BJ (cell line): ENCODE measurements around the gene HSPD1. TPM values are rescaled to one million over a fixed set of nuclear protein-coding genes. Genes with fewer than 3 reads are reported as not detected.
"Not testable (repeated sequence)": the region's sequence is repeated elsewhere in the genome, so short reads cannot be mapped to it uniquely, and the experiment has no call there.

Experiments
- CTCF ChIA-PET: fragments of 350-600 bp; formaldehyde crosslinking; extraction: SDS; loops from one replicate; lab custom pipeline; 2021; ENCODE audit warnings: antibody characterized with exemption, inconsistent platforms; lab: Yijun Ruan, JAX
- POLR2A ChIA-PET: fragments of 300-600 bp; sonication (Branson Sonifier 250); formaldehyde crosslinking; extraction: SDS; loops from one replicate; lab custom pipeline; 2021; ENCODE audit warnings: antibody characterized with exemption; lab: Charles Lee
- DNase-seq: peaks from one replicate; pipeline ENCODE4 v3.0.0-alpha.2; 2011; ENCODE audit warnings: low read depth
- H3K27me3 ChIP-seq: 2 replicates; pipeline ENCODE4 v1.6.0; 2011; ENCODE audit warnings: low read length; ENCODE audit not compliant: control insufficient read depth, insufficient read depth
- H3K36me3 ChIP-seq: 2 replicates; pipeline ENCODE4 v1.5.1; 2011; ENCODE audit warnings: low read length; ENCODE audit not compliant: control insufficient read depth, insufficient read depth
- H3K4me3 ChIP-seq: 2 replicates; pipeline ENCODE4 v1.5.1; 2011; ENCODE audit warnings: low read depth, mild to moderate bottlenecking, control low read depth, low read length
- CTCF ChIP-seq: IDR thresholded peaks from 2 replicates; pipeline ENCODE4 v1.5.1; 2011; ENCODE audit warnings: low read depth, mild to moderate bottlenecking, control low read depth, inconsistent platforms, low read length, moderate library complexity; ENCODE audit not compliant: insufficient read depth
- polyA plus RNA-seq: library from polyadenylated mRNA; depleted of rRNA; stranded (reverse); fragments of >200 nt; gene quantifications from 2 replicates; pipeline ENCODE4 v1.2.3, GENCODE V29; 2011

HSPD1 gene
- polyA plus RNA-seq, 1 experiment = 85.5 TPM

DNA sequence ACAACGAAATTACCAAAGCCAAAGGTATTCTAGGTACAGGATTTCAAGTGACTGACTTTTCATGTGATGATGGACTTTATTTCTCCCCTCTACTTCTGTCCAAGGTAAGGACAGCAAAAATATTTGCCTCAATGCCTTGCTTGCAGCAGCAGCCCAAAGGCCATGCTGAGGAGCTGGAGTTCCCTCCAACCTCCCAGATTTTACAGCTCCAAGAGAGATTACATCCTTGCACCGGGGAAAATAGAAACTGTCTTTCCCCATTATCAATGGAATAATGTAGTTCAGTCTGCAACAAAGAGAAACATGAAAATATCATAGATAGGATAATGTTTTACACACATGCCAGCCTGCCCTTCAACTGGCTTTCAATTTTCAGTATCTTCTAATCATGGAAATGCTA, 13.5 kb downstream of the HSPD1 start:
- ChIA-PET POLR2A (no interaction called here), CTCF (no interaction called here)
- H3K27me3 ChIP-seq = no peaks in the 10 kb centered on the region
- H3K4me3 ChIP-seq = no peak overlapping the region
- TF ChIP-seq CTCF = no peak
- H3K36me3 ChIP-seq = peaks cover 9% of the 10 kb centered on the region
- DNase-seq = no peak

DNA sequence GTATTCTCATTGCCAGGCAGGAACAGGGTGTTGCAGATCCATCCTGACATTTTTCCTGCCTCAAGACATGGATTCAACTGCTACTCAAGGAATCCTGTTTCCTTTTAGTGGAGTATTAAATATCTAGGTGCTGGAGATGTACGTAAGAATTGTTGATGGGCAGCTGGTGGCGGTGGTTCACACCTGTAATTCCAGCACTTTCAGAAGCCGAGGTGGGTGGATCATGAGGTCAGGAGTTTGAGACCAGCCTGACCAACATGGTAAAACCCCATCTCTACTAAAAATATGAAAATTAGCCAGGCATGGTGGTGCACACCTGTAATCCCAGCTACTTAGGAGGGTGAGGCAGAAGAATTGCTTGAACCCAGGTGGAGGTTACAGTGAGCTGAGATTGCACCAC, 15.4 kb downstream of the HSPD1 start:
- not testable (repeated sequence) for H3K36me3 ChIP-seq

GRCh38 chr2:197480165-197481036, 19.2 kb downstream of the HSPD1 start:
- H3K36me3 ChIP-seq = peaks cover 3% of the 10 kb centered on the region
- TF ChIP-seq CTCF = no peak
- ChIA-PET POLR2A (no interaction called here), CTCF (interaction anchor here (1.0 kb wide), 1 partner anchor 11 kb away, joined by 4 read pairs; no protein-coding TSS in a partner anchor)
- no peak for DNase-seq
- H3K27me3 ChIP-seq = no peaks in the 10 kb centered on the region
- H3K4me3 ChIP-seq = no peak overlapping the region

More for the DNA sequence above, 15.4 kb downstream of the HSPD1 start:
- CTCF ChIA-PET = interaction anchor here (0.6 kb wide), 1 partner anchor 9 kb away, joined by 3 read pairs; no protein-coding TSS in a partner anchor
- POLR2A ChIA-PET, DNase-seq, H3K27me3 ChIP-seq, H3K4me3 ChIP-seq: not testable (repeated sequence)

GRCh38 chr2:197477797-197478196, 21.8 kb downstream of the HSPD1 start:
- no peak for DNase-seq
- CTCF ChIA-PET = no interaction called here
- POLR2A ChIA-PET = no interaction called here
- no peak for TF ChIP-seq CTCF
- Histone ChIP-seq H3K4me3 (no peak overlapping the region), H3K27me3 (no peaks in the 10 kb centered on the region), H3K36me3 (peaks cover 4% of the 10 kb centered on the region)

GRCh38 chr2:197472166-197472565, 27.5 kb downstream of the HSPD1 start:
- ChIA-PET POLR2A (no interaction called here), CTCF (no interaction called here)
- Histone ChIP-seq H3K27me3 (no peaks in the 10 kb centered on the region), H3K4me3 (no peak overlapping the region), H3K36me3 (peaks cover 6% of the 10 kb centered on the region)
- DNase-seq = no peak
- no peak for TF ChIP-seq CTCF
